CD8-positive, alpha-beta memory T cell (primary cell): ENCODE data around the gene GSG1L2. TPM values are rescaled to one million over a fixed set of nuclear protein-coding genes. Genes with fewer than 3 reads are reported as not detected.

Source experiments
- CTCF ChIA-PET: fragments of 350-600 bp; sonication (Branson Sonifier 250); formaldehyde crosslinking; loops from one replicate; lab custom pipeline; 2021; ENCODE audit warnings: antibody characterized with exemption; lab: Charles Lee
- POLR2A ChIA-PET: fragments of 350-600 bp; sonication (Branson Sonifier 250); formaldehyde crosslinking; loops from one replicate; lab custom pipeline; 2021; ENCODE audit warnings: antibody characterized with exemption; lab: Charles Lee
- DNase-seq, 5 donors: peaks; one replicate each; pipeline versions ENCODE4 v3.0.0 to v3.0.0-alpha.2; 2020 to 2022; ENCODE audit warnings: mixed read lengths in 1 of 5
- H3K27ac ChIP-seq: one replicate; pipeline ENCODE4 v1.7.0; 2013; ENCODE audit warnings: low read depth, mild to moderate bottlenecking, low read length, moderate library complexity
- H3K27me3 ChIP-seq: 2 replicates; pipeline ENCODE4 v1.7.0; 2013; ENCODE audit warnings: low read length, mild to moderate bottlenecking; ENCODE audit not compliant: insufficient read depth, poor library complexity, severe bottlenecking
- H3K36me3 ChIP-seq: 2 replicates; pipeline ENCODE4 v1.7.0; 2013; ENCODE audit warnings: mild to moderate bottlenecking, low read length, moderate library complexity; ENCODE audit not compliant: insufficient read depth
- H3K4me1 ChIP-seq: 2 replicates; pipeline ENCODE4 v1.7.0; 2013; ENCODE audit warnings: mild to moderate bottlenecking, low read length, moderate library complexity; ENCODE audit not compliant: insufficient read depth
- H3K4me3 ChIP-seq: 2 replicates; pipeline ENCODE4 v1.7.0; 2013; ENCODE audit warnings: mild to moderate bottlenecking, low read length
- H3K9me3 ChIP-seq: 2 replicates; pipeline ENCODE4 v1.7.0; 2013; ENCODE audit warnings: mild to moderate bottlenecking, low read length
- H3K27ac Mint-ChIP-seq, 8 donors: one replicate each; pipeline ENCODE4 v1.8.0; 2020 to 2021; ENCODE audit warnings: mixed read lengths in 8 of 8, mild to moderate bottlenecking in 6 of 8, inconsistent platforms in 3 of 8, moderate library complexity in 3 of 8
- H3K27me3 Mint-ChIP-seq, 2 donors: one replicate each; pipeline ENCODE4 v1.8.0; 2020 to 2021; ENCODE audit warnings: mixed read lengths in 2 of 2, mild to moderate bottlenecking in 1 of 2, moderate library complexity in 1 of 2
- H3K36me3 Mint-ChIP-seq, 3 donors: one replicate each; pipeline ENCODE4 v1.8.0; 2020 to 2021; ENCODE audit warnings: mixed read lengths in 3 of 3, inconsistent platforms in 1 of 3, mild to moderate bottlenecking in 1 of 3
- H3K4me1 Mint-ChIP-seq, 3 donors: one replicate each; pipeline ENCODE4 v1.8.0; 2020 to 2021; ENCODE audit warnings: mixed read lengths in 3 of 3, inconsistent platforms in 1 of 3, mild to moderate bottlenecking in 1 of 3
- H3K4me3 Mint-ChIP-seq, 7 donors: one replicate each; pipeline ENCODE4 v1.8.0; 2020 to 2021; ENCODE audit warnings: mixed read lengths in 7 of 7, mild to moderate bottlenecking in 6 of 7, moderate library complexity in 4 of 7, inconsistent platforms in 2 of 7
- H3K9me3 Mint-ChIP-seq, 5 donors: one replicate each; pipeline ENCODE4 v1.8.0; 2020 to 2022; ENCODE audit warnings: mixed read lengths in 5 of 5, mild to moderate bottlenecking in 3 of 5, moderate library complexity in 2 of 5, inconsistent platforms in 1 of 5
- polyA plus RNA-seq: library from polyadenylated mRNA; unstranded; fragments of 300-500 nt; fragmentation: Illumina TruSeq; gene quantifications from one replicate; pipeline ENCODE4 v1.2.3, GENCODE V29; 2021
- total RNA-seq, 2 experiments: library from RNA; stranded (reverse); gene quantifications; one replicate each; pipeline ENCODE4 v1.2.3, GENCODE V29; 2021

The GSG1L2 gene
- total and polyA plus RNA-seq, 3 experiments from 2014 or later: not detected

DNA sequence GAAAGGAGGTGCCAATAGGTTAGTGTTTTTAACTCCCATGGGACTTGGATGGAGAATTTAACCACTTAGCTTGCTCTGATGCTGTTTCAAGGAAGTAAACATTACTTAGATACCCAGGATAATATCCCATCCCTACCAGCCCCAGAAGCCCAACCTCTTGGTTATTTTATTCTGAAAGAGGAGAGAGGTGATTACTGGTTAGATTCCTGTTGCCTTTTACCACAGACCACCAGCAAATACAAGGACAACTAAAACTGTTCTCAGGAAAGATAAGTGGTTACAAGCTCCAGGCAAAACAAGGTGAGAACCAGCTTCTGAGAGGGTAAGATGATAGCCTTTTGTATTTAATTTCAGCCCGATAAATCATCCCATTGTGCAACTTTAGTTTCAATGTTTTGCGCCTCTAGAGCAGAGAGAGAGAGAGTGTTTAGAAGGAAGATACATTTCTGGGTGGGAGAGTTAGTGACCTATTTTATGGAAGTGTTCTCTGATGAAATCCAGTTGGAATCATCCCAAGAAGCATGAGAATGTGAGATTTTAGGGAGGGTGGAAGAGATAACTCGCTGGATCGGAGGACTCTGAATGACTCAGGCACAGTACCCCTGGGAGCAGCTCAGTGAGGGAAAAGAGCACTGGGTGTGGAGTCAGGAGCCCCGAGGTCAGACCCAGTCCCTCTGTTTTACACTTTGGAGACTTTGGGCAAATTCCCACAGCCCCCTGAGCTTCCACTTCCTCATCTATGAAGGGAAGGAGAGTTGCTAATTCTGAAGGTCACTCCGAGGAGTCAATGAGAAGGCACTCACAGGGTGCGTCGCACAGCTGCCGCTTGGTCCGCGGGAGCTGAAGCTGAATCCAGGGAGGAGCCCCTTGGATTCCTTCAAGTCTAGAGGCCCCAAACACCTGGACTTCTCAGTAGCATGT lies 15.9 kb upstream of the GSG1L2 start:
- H3K9me3 ChIP-seq: no peaks in the 10 kb centered on the region
- peaks cover 16 to 28% of the 10 kb centered on the region in 2 donors for H3K27me3 Mint-ChIP-seq
- no peaks in the 10 kb centered on the region for H3K4me1 ChIP-seq
- no peak overlapping the region for H3K27ac ChIP-seq
- H3K36me3 Mint-ChIP-seq: no peaks in the 10 kb centered on the region
- POLR2A ChIA-PET: no interaction called here
- H3K27me3 ChIP-seq: no peaks in the 10 kb centered on the region
- no peak overlapping the region for H3K4me3 ChIP-seq
- DNase-seq: no peak
- H3K9me3 Mint-ChIP-seq: peaks cover 0 to 2% (median 0%) of the 10 kb centered on the region in 5 donors
- H3K4me1 Mint-ChIP-seq: no peaks in the 10 kb centered on the region
- no peaks in the 10 kb centered on the region for H3K36me3 ChIP-seq
- no peak overlapping the region for H3K27ac Mint-ChIP-seq
- H3K4me3 Mint-ChIP-seq: no peak overlapping the region
- CTCF ChIA-PET: no interaction called here

- CTCF ChIA-PET: no interaction called here
- H3K36me3 ChIP-seq: no peaks in the 10 kb centered on the region
- Mint-ChIP-seq H3K4me3 (no peak overlapping the region), H3K27me3 (peaks cover 5 to 16% of the 10 kb centered on the region in 2 donors), H3K36me3 (no peaks in the 10 kb centered on the region), H3K27ac (no peak overlapping the region), H3K4me1 (no peaks in the 10 kb centered on the region), H3K9me3 (peaks cover 0 to 2% (median 0%) of the 10 kb centered on the region in 5 donors)
- no peaks in the 10 kb centered on the region for H3K4me1 ChIP-seq
- H3K27ac ChIP-seq: no peak overlapping the region
- no peak for DNase-seq
- H3K27me3 ChIP-seq: no peaks in the 10 kb centered on the region
- no peaks in the 10 kb centered on the region for H3K9me3 ChIP-seq
- no peak overlapping the region for H3K4me3 ChIP-seq
- POLR2A ChIA-PET: no interaction called here
Measured at GRCh38 chr17:9833922-9834321, 12.0 kb upstream of the GSG1L2 start.

GRCh38 chr17:9830711-9831110 lies 8.8 kb upstream of the GSG1L2 start:
- Histone ChIP-seq H3K9me3 (no peaks in the 10 kb centered on the region), H3K4me3 (no peak overlapping the region), H3K27ac (no peak overlapping the region), H3K27me3 (no peaks in the 10 kb centered on the region), H3K36me3 (no peaks in the 10 kb centered on the region), H3K4me1 (no peaks in the 10 kb centered on the region)
- no peak for DNase-seq
- POLR2A ChIA-PET: no interaction called here
- H3K27ac Mint-ChIP-seq: no peak overlapping the region
- H3K4me1 Mint-ChIP-seq: no peaks in the 10 kb centered on the region
- no peak overlapping the region for H3K4me3 Mint-ChIP-seq
- peaks cover 0 to 2% (median 0%) of the 10 kb centered on the region in 5 donors for H3K9me3 Mint-ChIP-seq
- H3K36me3 Mint-ChIP-seq: no peaks in the 10 kb centered on the region
- peaks cover 0 to 8% of the 10 kb centered on the region in 2 donors for H3K27me3 Mint-ChIP-seq
- CTCF ChIA-PET: no interaction called here

DNA sequence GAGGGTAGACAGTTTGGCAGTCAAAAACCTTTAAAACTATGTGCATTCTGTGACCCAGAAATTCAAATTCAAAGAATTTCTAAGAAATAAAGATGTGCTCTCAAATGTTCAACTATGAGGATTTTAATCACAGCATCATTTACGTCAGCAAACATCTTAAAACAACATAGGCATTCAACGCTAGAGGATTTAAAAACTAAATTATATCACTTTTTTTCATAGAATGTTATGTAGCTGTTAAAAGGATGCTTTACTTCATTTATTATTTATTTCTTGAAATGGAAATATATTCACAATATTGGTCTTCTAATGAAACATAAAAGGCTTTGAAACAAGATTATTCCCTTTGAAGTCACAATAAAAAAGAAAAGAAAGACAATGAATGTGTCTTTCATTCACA lies 7.5 kb upstream of the GSG1L2 start:
- Histone ChIP-seq H3K4me1 (no peaks in the 10 kb centered on the region), H3K27me3 (no peaks in the 10 kb centered on the region), H3K9me3 (no peaks in the 10 kb centered on the region), H3K27ac (no peak overlapping the region), H3K4me3 (no peak overlapping the region), H3K36me3 (no peaks in the 10 kb centered on the region)
- ChIA-PET CTCF (no interaction called here), POLR2A (no interaction called here)
- no peaks in the 10 kb centered on the region for H3K4me1 Mint-ChIP-seq
- H3K9me3 Mint-ChIP-seq: peaks cover 0 to 2% (median 0%) of the 10 kb centered on the region in 5 donors
- H3K36me3 Mint-ChIP-seq: no peaks in the 10 kb centered on the region
- H3K27me3 Mint-ChIP-seq: peaks cover 0 to 19% of the 10 kb centered on the region in 2 donors
- DNase-seq: no peak
- no peak overlapping the region for H3K27ac Mint-ChIP-seq
- H3K4me3 Mint-ChIP-seq: no peak overlapping the region

DNA sequence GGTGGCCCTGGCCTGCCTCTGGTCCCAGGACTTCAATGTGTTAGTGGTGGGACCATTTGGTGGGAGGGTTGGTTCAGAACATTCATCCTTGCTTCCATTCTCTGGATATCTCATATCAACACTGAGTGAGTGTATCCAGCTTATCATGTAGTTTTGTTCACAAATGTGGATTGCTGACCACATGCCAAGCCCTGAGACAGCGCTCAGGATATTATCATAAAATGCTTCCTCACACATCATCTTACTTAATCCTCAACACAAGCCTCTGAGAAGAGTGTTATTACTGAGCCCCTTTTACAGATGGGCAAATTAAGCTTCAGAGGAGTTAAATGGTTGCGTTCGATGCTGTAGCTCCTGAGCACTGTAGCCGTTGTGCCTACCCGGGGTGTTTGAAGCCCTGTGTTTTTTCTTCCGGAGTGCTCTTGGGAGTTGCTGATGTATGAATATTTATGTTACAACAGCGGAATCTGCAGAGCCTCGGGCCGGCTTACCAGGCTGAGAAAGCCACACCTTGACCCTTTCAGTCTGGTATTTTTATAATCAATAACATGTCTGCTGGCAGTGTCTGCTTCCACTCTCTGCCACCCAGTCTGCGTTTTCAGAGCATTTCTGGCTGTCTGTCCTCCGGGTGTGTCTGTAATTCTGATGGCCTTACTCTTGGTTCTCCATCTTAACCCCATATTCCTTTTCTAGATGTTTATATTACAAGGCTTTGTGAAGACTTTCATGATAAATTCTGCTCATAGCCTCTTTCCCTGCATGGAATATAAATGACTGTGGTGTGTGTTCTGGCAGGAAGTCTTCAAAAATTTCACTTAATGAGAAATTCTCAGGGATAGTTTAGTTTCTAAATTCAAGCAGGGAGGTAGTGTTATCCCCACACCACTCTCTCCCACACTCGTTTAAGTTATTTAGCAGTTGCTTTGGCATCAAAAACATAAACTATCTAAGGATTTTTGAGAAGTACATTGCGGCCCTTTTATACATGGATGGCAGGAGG lies 6.7 kb upstream of the GSG1L2 start:
- DNase-seq: no peak
- POLR2A ChIA-PET: no interaction called here
- H3K4me3 ChIP-seq: no peak overlapping the region
- no peaks in the 10 kb centered on the region for H3K4me1 Mint-ChIP-seq
- CTCF ChIA-PET: no interaction called here
- H3K36me3 ChIP-seq: no peaks in the 10 kb centered on the region
- H3K4me1 ChIP-seq: no peaks in the 10 kb centered on the region
- no peaks in the 10 kb centered on the region for H3K9me3 Mint-ChIP-seq
- no peaks in the 10 kb centered on the region for H3K36me3 Mint-ChIP-seq
- peaks cover 0 to 20% of the 10 kb centered on the region in 2 donors for H3K27me3 Mint-ChIP-seq
- no peak overlapping the region for H3K27ac ChIP-seq
- H3K27me3 ChIP-seq: no peaks in the 10 kb centered on the region
- H3K27ac Mint-ChIP-seq: no peak overlapping the region
- no peak overlapping the region for H3K4me3 Mint-ChIP-seq
- H3K9me3 ChIP-seq: no peaks in the 10 kb centered on the region

GRCh38 chr17:9825641-9826150 lies 3.8 kb upstream of the GSG1L2 start, which contains the start of gene GLP2R:
Gene GLP2R (plus strand): TSS chr17:9825924. CDS start chr17:9826064, 140 bp downstream.
- H3K36me3 Mint-ChIP-seq: no peaks in the 10 kb centered on the region

DNA sequence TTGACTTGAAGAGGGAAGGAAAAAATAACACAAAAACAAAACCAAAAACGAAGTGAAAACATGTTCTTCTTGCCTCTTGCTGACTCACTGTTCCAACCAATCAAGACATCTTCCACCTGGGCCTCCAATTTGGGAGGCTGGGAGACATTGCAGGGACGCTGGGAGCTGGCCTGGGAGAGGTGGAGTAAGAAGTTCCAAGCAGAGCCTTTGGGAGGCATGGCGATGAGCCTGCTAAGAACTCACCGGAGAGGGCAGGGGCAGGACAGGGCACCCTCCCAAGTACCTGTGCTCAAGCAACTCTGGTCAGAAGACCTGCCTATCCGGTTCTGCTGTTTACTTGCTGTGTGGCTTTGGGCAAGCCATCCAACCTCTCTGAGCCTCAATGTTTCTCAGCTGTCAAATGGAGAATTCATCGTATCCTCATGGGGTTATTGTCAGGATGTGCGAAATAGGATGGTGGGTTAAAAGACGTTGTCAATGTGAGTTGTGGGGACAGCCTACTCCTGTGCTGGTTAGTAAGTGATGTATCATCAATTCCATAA lies 3.0 kb upstream of the GSG1L2 start:
- Mint-ChIP-seq H3K36me3 (no peaks in the 10 kb centered on the region), H3K9me3 (peaks cover 0 to 2% (median 0%) of the 10 kb centered on the region in 5 donors), H3K4me1 (no peaks in the 10 kb centered on the region), H3K27me3 (peaks cover 7 to 32% of the 10 kb centered on the region in 2 donors), H3K4me3 (no peak overlapping the region), H3K27ac (no peak overlapping the region)
- DNase-seq: no peak
- H3K36me3 ChIP-seq: no peaks in the 10 kb centered on the region
- POLR2A ChIA-PET: no interaction called here
- H3K27ac ChIP-seq: no peak overlapping the region
- no peaks in the 10 kb centered on the region for H3K27me3 ChIP-seq
- no peaks in the 10 kb centered on the region for H3K9me3 ChIP-seq
- no peaks in the 10 kb centered on the region for H3K4me1 ChIP-seq
- H3K4me3 ChIP-seq: no peak overlapping the region
- CTCF ChIA-PET: no interaction called here

More at GRCh38 chr17:9825641-9826150, 3.8 kb upstream of the GSG1L2 start, which contains the start of gene GLP2R:
- Mint-ChIP-seq H3K4me3 (no peak within 1 kb of the TSS), H3K27ac (no peak within 1 kb of the TSS), H3K4me1 (no peaks in the 10 kb centered on the region), H3K9me3 (peaks cover 0 to 2% (median 0%) of the 10 kb centered on the region in 5 donors), H3K27me3 (peaks cover 3 to 32% of the 10 kb centered on the region in 2 donors)
- H3K36me3 ChIP-seq: no peaks in the 10 kb centered on the region
- H3K4me1 ChIP-seq: no peaks in the 10 kb centered on the region
- no peak within 1 kb of the TSS for H3K27ac ChIP-seq
- no peak for DNase-seq
- POLR2A ChIA-PET: no interaction called here
- H3K9me3 ChIP-seq: no peaks in the 10 kb centered on the region
- H3K27me3 ChIP-seq: no peaks in the 10 kb centered on the region
- H3K4me3 ChIP-seq: no peak within 1 kb of the TSS
- CTCF ChIA-PET: no interaction called here
